ENCODE measurements around the gene TOP2A. TPM values are rescaled to one million over a fixed set of nuclear protein-coding genes. Genes with fewer than 3 reads are reported as not detected.

TOP2A gene
- total and polyA plus RNA-seq, 3 donors from 2014 or later: 65.0 to 94.9 (median 75.3) TPM

- no peaks in the 10 kb centered on the region for H3K36me3 ChIP-seq (ENCODE audit: low read depth, missing control alignments)
- intact Hi-C loops (cut with DNase I; ENCODE audit: low total_unique reads): loop anchor here (5.0 kb wide), 1 partner anchor 52 kb away; no protein-coding TSS in a partner anchor
- DNase-seq: no peak
- peak overlapping the region; percentile 74 to 83 for H3K27ac ChIP-seq
- 63 to 74% methylated on average over 17 to 30 of the region's 30 CpGs for WGBS, 2 donors
- H3K27me3 ChIP-seq: no peaks in the 10 kb centered on the region
- H3K4me1 ChIP-seq: peaks cover 57% of the 10 kb centered on the region
- H3K9me3 ChIP-seq: no peaks in the 10 kb centered on the region
- TF ChIP-seq CTCF (IDR thresholded peaks at IDR 0.05) (no peak), POLR2A (IDR thresholded peaks at IDR 0.05) (no peak)
- no peak overlapping the region for H3K4me3 ChIP-seq
Measured at GRCh38 chr17:40354221-40355122, 63.2 kb downstream of the TOP2A start.

DNA sequence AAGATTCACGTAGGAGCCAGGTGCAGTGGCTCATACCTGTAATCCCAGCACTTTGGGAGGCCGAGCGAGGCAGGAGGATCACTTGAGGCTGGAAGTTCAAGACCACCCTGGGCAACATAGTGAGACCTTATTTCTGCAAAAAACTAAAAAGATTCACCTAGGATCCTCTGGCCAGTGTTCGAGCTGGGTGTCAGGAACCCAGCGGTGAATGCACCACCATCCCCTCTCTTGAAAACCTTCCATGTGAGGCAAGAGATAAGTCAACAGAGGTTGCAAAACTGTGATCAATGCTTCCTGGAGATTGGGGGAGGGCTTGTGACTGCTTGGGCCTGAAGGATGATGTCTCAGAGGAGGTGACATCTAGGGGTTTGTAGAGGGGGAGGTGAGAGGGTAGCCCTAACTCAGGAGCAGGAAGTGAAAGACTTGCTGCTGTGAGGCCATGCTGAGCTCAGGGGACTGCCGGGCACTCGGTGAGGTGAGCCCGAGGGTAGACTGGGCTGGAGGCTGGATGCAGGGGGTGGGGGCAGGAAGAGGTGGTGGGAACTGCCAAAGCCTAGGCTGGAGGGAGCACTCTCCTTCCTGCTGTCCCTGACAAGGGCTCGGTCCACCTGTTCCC lies 64.8 kb downstream of the TOP2A start:
- Histone ChIP-seq H3K9me3 (no peaks in the 10 kb centered on the region), H3K27ac (no peak overlapping the region), H3K27me3 (no peaks in the 10 kb centered on the region), H3K4me1 (peaks cover 66% of the 10 kb centered on the region), H3K4me3 (no peak overlapping the region), H3K36me3 (ENCODE audit: low read depth, missing control alignments) (no peaks in the 10 kb centered on the region)
- no peak for TF ChIP-seq POLR2A (IDR thresholded peaks at IDR 0.05)
- no peak for TF ChIP-seq CTCF (IDR thresholded peaks at IDR 0.05)
- DNase-seq: no peak
- WGBS, 2 donors: 85 to 92% methylated on average over 9 of the region's 9 CpGs
- intact Hi-C loops (cut with DNase I; ENCODE audit: low total_unique reads): loop anchor here (5.0 kb wide), 1 partner anchor 51 kb away; no protein-coding TSS in a partner anchor

DNA sequence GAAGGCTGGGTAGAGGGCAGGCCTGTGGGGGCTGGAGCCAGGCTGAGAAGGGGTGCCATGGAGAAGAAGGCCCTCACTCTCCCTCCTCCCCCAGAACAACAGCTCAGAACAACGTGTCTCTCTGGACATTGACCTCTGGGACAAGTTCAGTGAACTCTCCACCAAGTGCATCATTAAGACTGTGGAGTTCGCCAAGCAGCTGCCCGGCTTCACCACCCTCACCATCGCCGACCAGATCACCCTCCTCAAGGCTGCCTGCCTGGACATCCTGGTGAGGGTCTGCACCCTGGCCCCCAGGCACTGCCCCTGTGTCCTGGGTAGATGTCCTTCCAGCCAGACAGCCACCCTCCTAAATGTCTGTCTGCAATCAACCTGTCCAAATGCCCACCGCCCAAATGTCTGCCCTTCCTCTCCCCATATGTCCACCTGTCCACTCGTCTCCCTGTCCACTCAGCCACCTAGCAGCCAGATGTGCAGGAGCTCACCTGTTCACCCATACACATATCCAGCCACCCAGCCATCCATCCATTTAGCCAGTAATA lies 65.4 kb downstream of the TOP2A start:
- Histone ChIP-seq H3K4me3 (no peak overlapping the region), H3K27ac (peak overlapping the region in 1 of 2 donors; percentile 97), H3K36me3 (ENCODE audit: low read depth, missing control alignments) (no peaks in the 10 kb centered on the region), H3K27me3 (no peaks in the 10 kb centered on the region), H3K4me1 (peaks cover 66% of the 10 kb centered on the region), H3K9me3 (no peaks in the 10 kb centered on the region)
- DNase-seq: no peak
- TF ChIP-seq CTCF (IDR thresholded peaks at IDR 0.05): no peak
- no peak for TF ChIP-seq POLR2A (IDR thresholded peaks at IDR 0.05)
- WGBS, 2 donors: 53 to 65% methylated on average over 7 of the region's 7 CpGs
- intact Hi-C loops (cut with DNase I; ENCODE audit: low total_unique reads): loop anchor here (5.0 kb wide), 1 partner anchor 50 kb away; no protein-coding TSS in a partner anchor

DNA sequence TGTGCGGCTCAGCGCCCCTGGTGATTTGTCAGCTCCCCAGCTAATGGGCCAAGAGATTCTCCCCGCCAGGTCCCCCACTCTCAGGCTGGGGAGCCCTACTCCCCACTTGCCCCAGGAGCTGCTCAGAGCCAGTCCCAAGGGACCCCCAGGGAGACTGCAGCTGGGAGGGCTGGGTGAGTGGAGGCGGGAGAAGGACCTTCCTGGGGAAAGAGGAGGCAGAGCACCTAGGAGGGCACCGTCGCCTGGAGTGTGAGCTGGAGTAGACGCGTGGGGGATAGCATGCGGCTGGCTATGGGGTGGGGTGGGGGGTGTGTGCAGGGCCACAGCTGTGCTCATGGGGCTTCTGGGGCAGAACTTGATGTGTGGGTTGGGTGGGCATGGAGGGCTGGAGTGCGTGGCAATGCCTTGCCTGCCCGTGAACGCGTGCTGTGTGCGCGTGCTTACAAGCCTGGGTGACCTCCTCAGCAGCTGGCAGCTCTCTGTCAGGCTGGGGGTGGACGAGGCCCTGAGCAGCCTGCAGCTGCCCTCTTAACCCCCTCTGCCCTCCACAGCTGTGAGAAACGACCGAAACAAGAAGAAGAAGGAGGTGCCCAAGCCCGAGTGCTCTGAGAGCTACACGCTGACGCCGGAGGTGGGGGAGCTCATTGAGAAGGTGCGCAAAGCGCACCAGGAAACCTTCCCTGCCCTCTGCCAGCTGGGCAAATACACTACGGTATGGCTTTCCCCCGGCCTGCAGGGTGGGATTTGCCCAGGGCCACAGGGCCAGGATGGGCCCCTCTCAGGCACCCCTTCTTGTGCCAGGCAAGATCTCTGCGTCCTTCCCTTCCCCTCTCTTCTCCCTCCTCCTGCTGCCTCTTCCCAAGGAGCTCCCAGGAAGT lies 66.1 kb downstream of the TOP2A start:
- intact Hi-C loops (cut with DNase I; ENCODE audit: low total_unique reads): loop anchor here (5.0 kb wide), 1 partner anchor 49 kb away; no protein-coding TSS in a partner anchor
- no peak for DNase-seq
- H3K4me1 ChIP-seq: peaks cover 72% of the 10 kb centered on the region
- no peak for TF ChIP-seq POLR2A (IDR thresholded peaks at IDR 0.05)
- no peak for TF ChIP-seq CTCF (IDR thresholded peaks at IDR 0.05)
- peak overlapping the region in 1 of 2 donors; percentile 97 for H3K27ac ChIP-seq
- 64 to 68% methylated on average over 12 to 27 of the region's 27 CpGs for WGBS, 2 donors
- no peaks in the 10 kb centered on the region for H3K27me3 ChIP-seq
- H3K36me3 ChIP-seq (ENCODE audit: low read depth, missing control alignments): no peaks in the 10 kb centered on the region
- H3K4me3 ChIP-seq: no peak overlapping the region
- no peaks in the 10 kb centered on the region for H3K9me3 ChIP-seq

Measured in testis (tissue), 3 donors.